ENCODE measurements around the gene SMYD3. TPM values are rescaled to one million over a fixed set of nuclear protein-coding genes. Genes with fewer than 3 reads are reported as not detected.
"Not testable (repeated sequence)": the region's sequence is repeated elsewhere in the genome, so short reads cannot be mapped to it uniquely, and the experiment has no call there.

The SMYD3 gene
- total RNA-seq, 2 donors from 2014 or later = 8.8 to 19.0 TPM

DNA sequence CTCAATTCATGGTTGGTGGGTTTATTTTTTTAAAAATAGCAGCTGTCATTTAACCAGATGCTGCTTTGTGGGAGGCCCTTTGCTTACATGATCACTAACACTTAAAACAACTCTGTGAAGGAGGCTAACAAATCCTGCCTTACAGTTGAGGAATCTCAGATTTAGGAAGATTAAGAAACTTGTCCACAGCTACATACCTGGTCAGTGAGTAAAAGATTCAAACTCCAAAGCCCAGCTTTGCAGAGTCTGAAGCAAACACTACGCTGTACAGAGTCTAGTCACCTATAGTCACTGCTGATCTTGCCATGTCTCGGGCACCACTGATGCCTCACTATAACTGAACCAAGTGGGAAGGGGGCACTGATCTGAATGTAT, 535.4 kb downstream of the SMYD3 start:
- H3K4me3 ChIP-seq = no peak overlapping the region
- H3K27ac ChIP-seq = no peak overlapping the region
- no peaks in the 10 kb centered on the region for H3K9me3 ChIP-seq
- TF ChIP-seq, protein P1, sequence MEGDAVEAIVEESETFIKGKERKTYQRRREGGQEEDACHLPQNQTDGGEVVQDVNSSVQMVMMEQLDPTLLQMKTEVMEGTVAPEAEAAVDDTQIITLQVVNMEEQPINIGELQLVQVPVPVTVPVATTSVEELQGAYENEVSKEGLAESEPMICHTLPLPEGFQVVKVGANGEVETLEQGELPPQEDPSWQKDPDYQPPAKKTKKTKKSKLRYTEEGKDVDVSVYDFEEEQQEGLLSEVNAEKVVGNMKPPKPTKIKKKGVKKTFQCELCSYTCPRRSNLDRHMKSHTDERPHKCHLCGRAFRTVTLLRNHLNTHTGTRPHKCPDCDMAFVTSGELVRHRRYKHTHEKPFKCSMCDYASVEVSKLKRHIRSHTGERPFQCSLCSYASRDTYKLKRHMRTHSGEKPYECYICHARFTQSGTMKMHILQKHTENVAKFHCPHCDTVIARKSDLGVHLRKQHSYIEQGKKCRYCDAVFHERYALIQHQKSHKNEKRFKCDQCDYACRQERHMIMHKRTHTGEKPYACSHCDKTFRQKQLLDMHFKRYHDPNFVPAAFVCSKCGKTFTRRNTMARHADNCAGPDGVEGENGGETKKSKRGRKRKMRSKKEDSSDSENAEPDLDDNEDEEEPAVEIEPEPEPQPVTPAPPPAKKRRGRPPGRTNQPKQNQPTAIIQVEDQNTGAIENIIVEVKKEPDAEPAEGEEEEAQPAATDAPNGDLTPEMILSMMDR (IDR thresholded peaks at IDR 0.05) = no peak
- H3K27me3 ChIP-seq (replicated peaks; ENCODE audit: insufficient read depth) = no peaks in the 10 kb centered on the region
- no peaks in the 10 kb centered on the region for H3K4me1 ChIP-seq (ENCODE audit: control insufficient read depth in 1 of 2, low read depth in 2 of 2)
- ATAC-seq (ENCODE audit: insufficient number of reproducible peaks, low FRiP score, low read depth) (no peak), DNase-seq (ENCODE audit: low spot score) (no peak)
- no peaks in the 10 kb centered on the region for H3K36me3 ChIP-seq

DNA sequence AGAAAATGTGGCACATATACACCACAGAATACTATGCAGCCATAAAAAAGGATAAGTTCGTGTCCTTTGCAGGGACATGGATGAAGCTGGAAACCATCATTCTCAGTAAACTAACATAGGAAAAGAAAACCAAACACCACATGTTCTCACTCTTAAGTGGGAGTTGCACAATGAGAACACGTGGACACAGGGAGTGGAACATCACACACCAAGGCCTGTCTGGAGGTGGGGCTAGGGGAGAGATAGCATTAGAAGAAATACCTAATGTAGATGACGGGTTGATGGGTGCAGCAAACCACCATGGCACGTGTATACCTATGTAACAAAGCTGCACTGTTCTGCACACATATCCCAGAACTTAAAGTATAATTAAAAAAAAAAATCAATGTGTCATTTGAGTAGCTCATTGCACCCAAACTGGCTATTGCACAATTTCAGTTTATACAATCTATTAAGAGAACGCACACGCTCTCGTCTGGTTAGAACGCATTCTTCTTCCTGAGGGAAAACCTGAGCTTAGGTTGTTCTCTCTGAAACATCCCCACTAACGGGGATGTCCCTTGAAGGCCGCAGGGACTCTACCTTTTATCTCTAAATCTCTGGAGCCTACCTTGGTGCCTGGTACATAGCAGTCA, 535.9 kb downstream of the SMYD3 start:
- H3K27me3 ChIP-seq (replicated peaks; ENCODE audit: insufficient read depth); H3K36me3 ChIP-seq; H3K4me3 ChIP-seq; H3K9me3 ChIP-seq; H3K4me1 ChIP-seq (ENCODE audit: control insufficient read depth in 1 of 2, low read depth in 2 of 2); H3K27ac ChIP-seq; ATAC-seq (ENCODE audit: insufficient number of reproducible peaks, low FRiP score, low read depth); DNase-seq (ENCODE audit: low spot score): not testable (repeated sequence)

DNA sequence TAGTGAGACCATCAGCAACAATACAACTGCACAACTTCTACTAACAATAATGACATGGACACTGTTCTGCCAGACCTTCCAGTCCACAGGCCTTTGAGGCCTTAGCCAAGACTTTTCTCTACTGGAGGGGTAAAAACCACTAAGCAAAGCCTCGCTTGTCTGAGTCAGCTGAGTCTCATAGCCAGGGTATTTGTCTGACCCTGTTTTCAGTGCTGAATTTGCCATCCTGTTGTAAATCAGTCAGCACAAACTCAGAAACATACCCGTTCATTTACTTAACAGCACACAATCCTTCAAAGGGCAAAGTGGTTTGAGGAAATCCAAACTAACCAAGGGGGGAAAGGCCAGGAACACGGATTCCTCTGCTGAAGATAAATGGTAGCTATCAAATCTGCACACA, 537.8 kb downstream of the SMYD3 start:
- TF ChIP-seq, protein P1 (IDR thresholded peaks at IDR 0.05) = no peak
- Histone ChIP-seq H3K27ac (no peak overlapping the region), H3K4me1 (ENCODE audit: control insufficient read depth in 1 of 2, low read depth in 2 of 2) (no peaks in the 10 kb centered on the region), H3K9me3 (no peaks in the 10 kb centered on the region), H3K4me3 (no peak overlapping the region), H3K27me3 (replicated peaks; ENCODE audit: insufficient read depth) (no peaks in the 10 kb centered on the region), H3K36me3 (no peaks in the 10 kb centered on the region)
- ATAC-seq (ENCODE audit: insufficient number of reproducible peaks, low FRiP score, low read depth) (no peak), DNase-seq (ENCODE audit: low spot score) (no peak)

DNA sequence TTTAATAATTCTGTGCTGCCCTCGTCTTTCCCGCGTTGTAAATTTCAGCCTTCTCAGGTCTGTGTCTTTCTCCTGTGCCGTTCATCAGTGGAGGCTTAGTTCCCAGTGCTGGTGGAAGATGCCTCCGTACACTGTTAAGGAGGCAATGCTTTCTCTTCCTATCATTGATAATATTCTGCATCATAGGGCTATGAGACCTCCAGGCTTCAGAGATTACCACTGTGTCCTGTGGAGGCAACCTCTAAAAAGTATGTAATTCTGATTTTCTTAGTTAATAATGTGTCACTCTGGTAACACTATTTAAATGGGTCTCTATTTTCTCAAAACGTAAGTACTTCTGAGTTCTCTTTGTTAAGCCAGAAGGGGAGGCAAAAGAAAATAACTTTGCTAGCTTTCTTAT, 538.3 kb downstream of the SMYD3 start:
- DNase-seq (ENCODE audit: low spot score) = no peak
- Histone ChIP-seq H3K27ac (no peak overlapping the region), H3K4me3 (no peak overlapping the region), H3K9me3 (no peaks in the 10 kb centered on the region), H3K4me1 (ENCODE audit: control insufficient read depth in 1 of 2, low read depth in 2 of 2) (no peaks in the 10 kb centered on the region), H3K27me3 (replicated peaks; ENCODE audit: insufficient read depth) (no peaks in the 10 kb centered on the region), H3K36me3 (no peaks in the 10 kb centered on the region)
- TF ChIP-seq, protein P1 (IDR thresholded peaks at IDR 0.05) = no peak
- ATAC-seq (ENCODE audit: insufficient number of reproducible peaks, low FRiP score, low read depth) = no peak

DNA sequence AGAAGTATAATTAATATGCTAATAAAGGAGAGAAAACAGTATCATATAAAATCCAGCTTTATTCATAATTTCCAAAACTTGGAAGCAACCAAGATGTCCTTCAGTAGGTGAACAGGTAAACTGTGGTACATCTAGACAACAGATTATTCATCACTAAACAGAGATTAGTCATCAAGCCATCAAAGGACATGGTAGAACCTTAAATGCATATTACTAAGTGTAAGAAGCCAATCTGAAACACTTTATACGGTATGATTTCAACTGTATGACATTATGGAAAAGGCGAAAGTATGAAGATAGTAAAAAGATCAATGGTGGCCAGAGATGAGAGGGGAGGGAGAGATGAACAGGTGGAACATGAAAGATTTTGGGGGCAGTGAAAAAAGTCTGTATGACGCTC, 541.7 kb downstream of the SMYD3 start:
- Histone ChIP-seq H3K4me3 (no peak overlapping the region), H3K4me1 (ENCODE audit: control insufficient read depth in 1 of 2, low read depth in 2 of 2) (no peaks in the 10 kb centered on the region), H3K36me3 (no peaks in the 10 kb centered on the region), H3K27ac (no peak overlapping the region), H3K27me3 (replicated peaks; ENCODE audit: insufficient read depth) (no peaks in the 10 kb centered on the region), H3K9me3 (no peaks in the 10 kb centered on the region)
- TF ChIP-seq, protein P1 (IDR thresholded peaks at IDR 0.05) = no peak
- no peak for ATAC-seq (ENCODE audit: insufficient number of reproducible peaks, low FRiP score, low read depth)
- DNase-seq (ENCODE audit: low spot score) = no peak

DNA sequence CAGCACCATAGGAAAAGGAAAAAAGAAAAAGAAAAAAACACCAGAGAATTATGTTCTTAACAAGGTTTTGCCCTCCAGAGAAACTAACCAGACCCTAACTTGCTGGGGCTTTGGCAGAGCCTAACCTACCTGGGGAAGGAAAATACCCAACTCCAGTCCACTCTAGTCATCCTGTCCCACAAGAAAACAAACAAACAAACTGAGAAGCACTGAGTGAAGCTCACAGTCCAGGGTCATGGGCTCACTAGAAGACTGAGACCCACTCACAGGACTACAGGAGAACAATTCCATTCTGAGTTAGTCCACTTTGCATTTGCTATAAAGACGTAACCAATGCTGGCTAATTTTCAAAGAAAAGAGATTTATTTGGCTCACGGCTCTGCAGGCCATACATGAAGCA, 543.4 kb downstream of the SMYD3 start:
- Histone ChIP-seq H3K27me3 (replicated peaks; ENCODE audit: insufficient read depth) (no peaks in the 10 kb centered on the region), H3K27ac (no peak overlapping the region), H3K4me1 (ENCODE audit: control insufficient read depth in 1 of 2, low read depth in 2 of 2) (no peaks in the 10 kb centered on the region), H3K9me3 (no peaks in the 10 kb centered on the region), H3K4me3 (no peak overlapping the region), H3K36me3 (no peaks in the 10 kb centered on the region)
- ATAC-seq (ENCODE audit: insufficient number of reproducible peaks, low FRiP score, low read depth) (no peak), DNase-seq (ENCODE audit: low spot score) (no peak)
- TF ChIP-seq, protein P1 (IDR thresholded peaks at IDR 0.05) = no peak
